K562 treated with DMSO at 1 percent for 48 hours (cell line): Measurements from ENCODE around the gene QRICH2. TPM values are rescaled to one million over a fixed set of nuclear protein-coding genes. Genes with fewer than 3 reads are reported as not detected.

Experiments
- total RNA-seq: library from RNA; unstranded; fragments of 300-600 nt; gene quantifications from 2 replicates; pipeline ENCODE4 v1.2.3, GENCODE V29; 2022; ENCODE audit warnings: low replicate concordance; ENCODE audit errors: extremely low read depth

QRICH2 gene, protein sequence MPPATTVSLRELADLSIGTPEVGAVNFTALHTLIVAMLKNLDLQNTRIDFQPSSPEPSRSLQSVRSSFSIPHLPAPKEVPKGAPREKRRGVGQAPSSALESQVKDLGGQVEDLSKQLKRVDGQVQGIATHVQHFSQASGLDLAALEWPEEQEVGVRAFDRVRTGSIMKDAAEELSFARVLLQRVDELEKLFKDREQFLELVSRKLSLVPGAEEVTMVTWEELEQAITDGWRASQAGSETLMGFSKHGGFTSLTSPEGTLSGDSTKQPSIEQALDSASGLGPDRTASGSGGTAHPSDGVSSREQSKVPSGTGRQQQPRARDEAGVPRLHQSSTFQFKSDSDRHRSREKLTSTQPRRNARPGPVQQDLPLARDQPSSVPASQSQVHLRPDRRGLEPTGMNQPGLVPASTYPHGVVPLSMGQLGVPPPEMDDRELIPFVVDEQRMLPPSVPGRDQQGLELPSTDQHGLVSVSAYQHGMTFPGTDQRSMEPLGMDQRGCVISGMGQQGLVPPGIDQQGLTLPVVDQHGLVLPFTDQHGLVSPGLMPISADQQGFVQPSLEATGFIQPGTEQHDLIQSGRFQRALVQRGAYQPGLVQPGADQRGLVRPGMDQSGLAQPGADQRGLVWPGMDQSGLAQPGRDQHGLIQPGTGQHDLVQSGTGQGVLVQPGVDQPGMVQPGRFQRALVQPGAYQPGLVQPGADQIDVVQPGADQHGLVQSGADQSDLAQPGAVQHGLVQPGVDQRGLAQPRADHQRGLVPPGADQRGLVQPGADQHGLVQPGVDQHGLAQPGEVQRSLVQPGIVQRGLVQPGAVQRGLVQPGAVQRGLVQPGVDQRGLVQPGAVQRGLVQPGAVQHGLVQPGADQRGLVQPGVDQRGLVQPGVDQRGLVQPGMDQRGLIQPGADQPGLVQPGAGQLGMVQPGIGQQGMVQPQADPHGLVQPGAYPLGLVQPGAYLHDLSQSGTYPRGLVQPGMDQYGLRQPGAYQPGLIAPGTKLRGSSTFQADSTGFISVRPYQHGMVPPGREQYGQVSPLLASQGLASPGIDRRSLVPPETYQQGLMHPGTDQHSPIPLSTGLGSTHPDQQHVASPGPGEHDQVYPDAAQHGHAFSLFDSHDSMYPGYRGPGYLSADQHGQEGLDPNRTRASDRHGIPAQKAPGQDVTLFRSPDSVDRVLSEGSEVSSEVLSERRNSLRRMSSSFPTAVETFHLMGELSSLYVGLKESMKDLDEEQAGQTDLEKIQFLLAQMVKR (N-terminal part only)
- total RNA-seq = not detected in 2 replicates

DNA sequence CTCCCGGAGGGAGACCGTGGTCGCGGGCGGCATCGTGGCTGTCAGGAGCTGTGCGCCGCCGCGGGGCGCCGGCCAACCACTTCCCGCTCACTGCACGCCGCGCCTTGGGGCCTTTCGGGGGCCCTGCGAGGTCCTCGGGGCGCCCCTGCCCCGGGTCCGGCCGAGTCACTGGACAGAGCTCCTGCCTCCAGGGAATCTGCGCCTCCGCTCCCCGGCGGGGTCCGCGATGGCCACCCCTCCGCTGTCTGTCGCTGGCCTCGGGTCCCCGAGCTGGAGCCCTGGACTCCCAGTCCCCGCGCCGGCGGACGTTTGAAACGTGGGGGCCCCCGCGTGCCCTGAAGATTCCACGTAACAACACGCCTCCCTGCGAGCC is at the start of gene QRICH2:
Gene QRICH2, minus strand, starts transcription at position 311 of the 373 bp plus-strand sequence. Its CDS starts 278 bp downstream, at position 33.

DNA sequence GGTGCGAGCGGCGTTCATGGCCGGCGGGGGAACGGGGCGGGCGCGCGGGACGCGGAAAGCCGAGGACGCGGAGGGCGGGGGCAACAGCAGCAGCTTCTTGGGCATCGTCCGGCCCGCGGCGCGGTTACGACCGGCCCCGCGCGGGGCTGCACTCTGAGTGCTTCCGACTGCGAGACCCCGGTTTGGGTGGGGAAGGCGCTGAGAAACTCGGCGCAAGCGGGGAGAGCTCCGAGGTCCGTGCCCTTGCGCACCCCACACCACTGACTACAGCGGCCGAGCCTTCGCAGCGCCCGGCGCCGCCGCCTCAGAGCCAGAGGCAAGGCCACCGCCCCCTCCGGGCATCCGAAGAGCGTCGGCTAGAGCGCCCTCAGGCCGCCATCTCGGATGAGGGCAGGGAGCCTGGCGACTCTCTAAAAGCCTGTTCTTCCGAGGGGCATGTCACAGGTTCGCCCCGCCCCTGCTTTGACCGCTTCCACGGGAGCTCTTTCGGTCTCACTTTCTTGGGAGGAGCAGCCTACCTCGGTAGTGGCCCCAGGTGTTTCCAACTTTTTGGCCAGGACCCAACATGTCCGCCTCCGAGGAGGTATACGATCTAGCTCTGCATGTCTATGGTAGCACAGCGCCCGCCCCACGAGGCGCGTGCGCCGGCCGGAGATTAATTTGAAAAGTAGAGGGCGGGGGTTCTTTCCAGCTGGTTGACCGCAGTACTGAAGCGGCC is 45.7 kb upstream of the QRICH2 start, which contains the start of gene PRPSAP1:
Gene PRPSAP1, minus strand, starts transcription at position 318 of the 718 bp plus-strand sequence. Its CDS starts 213 bp downstream, at position 105.

DNA sequence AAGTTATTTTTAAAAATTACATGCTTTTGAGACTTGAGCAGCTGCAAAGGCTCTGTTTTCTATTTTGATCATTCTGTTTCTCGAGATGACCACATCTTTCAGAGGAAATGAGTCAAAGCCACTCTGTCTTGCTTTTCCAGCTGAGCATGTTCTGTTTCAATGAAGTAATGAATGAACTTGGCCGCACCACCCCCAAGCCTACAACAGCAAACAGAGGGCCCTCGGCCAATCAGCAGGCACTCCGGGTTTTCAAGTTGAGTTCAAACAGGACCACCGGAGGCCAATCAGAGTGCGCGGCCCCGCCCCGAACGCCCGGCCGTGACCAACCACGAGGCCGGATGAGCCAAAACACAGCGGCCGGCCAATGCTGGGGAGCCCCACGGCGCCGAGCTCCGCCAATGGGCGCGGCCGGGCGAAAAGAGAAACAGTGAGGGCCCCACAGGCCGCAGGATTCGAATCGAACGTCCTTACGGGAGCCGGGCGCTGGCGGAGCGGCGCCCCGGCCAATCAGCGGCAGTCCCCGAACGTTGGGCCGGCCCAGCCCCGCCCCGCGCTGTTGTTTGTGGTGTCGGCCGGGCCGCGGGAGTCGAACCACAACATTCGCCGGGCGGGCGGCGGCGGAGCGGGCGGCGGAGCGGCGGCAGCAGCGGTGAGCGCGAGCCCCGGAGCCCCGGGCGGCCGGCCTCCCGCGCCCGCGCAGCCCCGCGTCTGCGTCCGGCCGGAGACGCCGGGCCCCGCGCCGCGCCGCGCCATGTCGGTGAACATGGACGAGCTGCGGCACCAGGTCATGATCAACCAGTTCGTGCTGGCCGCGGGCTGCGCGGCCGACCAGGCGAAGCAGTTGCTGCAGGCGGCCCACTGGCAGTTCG is 43.1 kb downstream of the QRICH2 start, which contains the start of gene UBALD2:
Gene UBALD2, plus strand, starts transcription at position 594 of the 869 bp plus-strand sequence. Its CDS starts 158 bp downstream, at position 752.

GRCh38 chr17:76240461-76241203 is 67.4 kb downstream of the QRICH2 start, which contains the start of gene RNF157:
Gene RNF157, minus strand, starts transcription at chr17:76240493. Its CDS starts 253 bp downstream, at chr17:76240240.

Other genes with a start within 250 kb of the QRICH2 start
- gene SRP68, start 235.8 kb downstream of the QRICH2 start, total RNA-seq = not detected in 2 replicates
- gene GALR2, start 233.5 kb downstream of the QRICH2 start, total RNA-seq = not detected in 2 replicates
- not detected in 2 replicates for gene ZACN, start 229.1 kb downstream of the QRICH2 start, total RNA-seq
- gene EXOC7, start 204.5 kb downstream of the QRICH2 start, total RNA-seq = not detected in 2 replicates
- gene FOXJ1, start 167.0 kb downstream of the QRICH2 start, total RNA-seq = not detected in 2 replicates
- not detected in 2 replicates for gene RNF157, start 67.8 kb downstream of the QRICH2 start, total RNA-seq
- gene UBALD2, start 42.9 kb downstream of the QRICH2 start, total RNA-seq = not detected in 2 replicates
- gene PRPSAP1, start 45.6 kb upstream of the QRICH2 start, total RNA-seq = not detected in 2 replicates
- not detected in 2 replicates for gene SPHK1, start 76.3 kb upstream of the QRICH2 start, total RNA-seq
- gene UBE2O, start 144.9 kb upstream of the QRICH2 start, total RNA-seq = not detected in 2 replicates
- not detected in 2 replicates for gene AANAT, start 159.3 kb upstream of the QRICH2 start, total RNA-seq
- not detected in 2 replicates for gene RHBDF2, start 193.1 kb upstream of the QRICH2 start, total RNA-seq
- gene CYGB, start 229.4 kb upstream of the QRICH2 start, total RNA-seq = not detected in 2 replicates
- gene PRCD, start 231.8 kb upstream of the QRICH2 start, total RNA-seq = not detected in 2 replicates